Kidney (tissue), 14 donors: ENCODE data around the gene LST1. TPM values are rescaled to one million over a fixed set of nuclear protein-coding genes. Genes with fewer than 3 reads are reported as not detected.

Source experiments
- DNase-seq, 5 donors: peaks; one replicate each; pipeline ENCODE4 v3.0.0-alpha.2; 2013 to 2020
- FAIRE-seq: peaks from 2 replicates; lab custom pipeline; 2012; peaks lifted over from hg19 to GRCh38; lab: Jason Lieb, UNC
- H3K27ac ChIP-seq, 2 donors: one replicate each; pipeline ENCODE4 v1.7.0; 2013; ENCODE audit warnings: low read depth in 2 of 2, low read length in 2 of 2, inconsistent platforms in 1 of 2
- H3K27me3 ChIP-seq: one replicate; pipeline ENCODE4 v1.7.1; 2013; ENCODE audit warnings: low read length, inconsistent platforms; ENCODE audit not compliant: control insufficient read depth, insufficient read depth
- H3K36me3 ChIP-seq, 3 donors: one replicate each; pipeline versions ENCODE4 v1.7.0 to v1.7.1; 2013; ENCODE audit warnings: low read length in 3 of 3, control low read depth in 1 of 3, inconsistent platforms in 1 of 3; ENCODE audit not compliant: insufficient read depth in 3 of 3, control insufficient read depth in 2 of 3
- H3K4me1 ChIP-seq, 3 donors: one replicate each; pipeline versions ENCODE4 v1.7.0 to v1.7.1; 2013; ENCODE audit warnings: low read length in 3 of 3, inconsistent platforms in 1 of 3, low read depth in 1 of 3; ENCODE audit not compliant: control insufficient read depth in 2 of 3, insufficient read depth in 2 of 3
- H3K4me3 ChIP-seq, 3 donors: one replicate each; pipeline versions ENCODE4 v1.7.0 to v1.8.1; 2013; ENCODE audit warnings: low read length in 3 of 3, control low read depth in 1 of 3, inconsistent platforms in 1 of 3
- H3K9ac ChIP-seq, 3 donors: one replicate each; pipeline versions ENCODE4 v1.7.0 to v1.7.1; 2013; ENCODE audit warnings: low read length in 3 of 3, control low read depth in 1 of 3, inconsistent platforms in 1 of 3
- H3K9me3 ChIP-seq, 3 donors: one replicate each; pipeline versions ENCODE4 v1.7.0 to v1.7.1; 2013; ENCODE audit warnings: low read length in 3 of 3, control low read depth in 1 of 3, inconsistent platforms in 1 of 3; ENCODE audit not compliant: control insufficient read depth in 2 of 3, insufficient read depth in 1 of 3
- intact Hi-C: fragments of 100-400 bp; cut with DNase I; formaldehyde crosslinking; loops from one replicate; pipeline ENCODE4 v1.11.1; 2022
- polyA plus RNA-seq: library from polyadenylated mRNA; stranded (reverse); fragments of 350-450 nt; fragmentation: Illumina TruSeq; extraction: RNeasy Lipid Tissue Mini Kit (QIAGEN cat#74804); gene quantifications from one replicate; pipeline ENCODE4 v1.2.3, GENCODE V29; 2014; ENCODE audit warnings: low read depth, low replicate concordance; ENCODE audit not compliant: insufficient read depth
- total RNA-seq: library from RNA; stranded (reverse); fragmentation: NEBNext Ultra II Directional; extraction: Animal tissue kit (Norgen Biotek cat#: 25700); gene quantifications from one replicate; pipeline ENCODE4 v1.2.1, GENCODE V29; 2021
- TF ChIP-seq, protein P1 (sequence below): IDR thresholded peaks from 3 replicates; pipeline ENCODE4 v1.5.1; 2012; ENCODE audit warnings: mild to moderate bottlenecking, moderate library complexity, borderline replicate concordance; ENCODE audit not compliant: insufficient read depth; ENCODE audit errors: extremely low read depth
- donor health status: control.
- donor health status: control.
- donor health status: control.
- donor health status: control.
- donor health status: control.
- donor health status: DM: yes; HTN: yes; CAD: no.
- donor health status: Normal renal cell carcinoma (clear cell type).

LST1 gene
- total and polyA plus RNA-seq, 2 donors from 2014 or later = 14.8 to 31.5 TPM

DNA sequence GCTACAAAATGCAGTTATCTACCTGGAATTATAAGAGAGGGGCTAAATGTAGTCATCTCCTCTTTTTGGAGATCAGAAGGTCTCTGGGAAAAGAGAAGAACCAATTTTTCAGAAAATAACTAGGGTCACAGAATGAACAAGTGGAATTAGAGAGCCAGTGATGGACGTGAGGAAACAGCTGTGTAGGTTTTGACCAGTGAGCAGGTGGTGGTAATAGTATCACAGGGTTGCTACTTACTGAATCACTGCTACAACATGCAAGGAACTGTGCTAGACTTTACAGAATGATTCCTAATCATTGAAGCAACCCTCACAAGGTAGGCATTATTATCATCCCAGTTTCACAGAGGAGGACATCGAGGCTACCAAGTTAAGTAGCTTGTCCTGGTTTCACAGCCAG is 41.4 kb upstream of the LST1 start:
- no peak for DNase-seq
- Histone ChIP-seq H3K27ac (no peak overlapping the region), H3K9ac (no peak overlapping the region), H3K27me3 (no peaks in the 10 kb centered on the region), H3K36me3 (peaks cover 3 to 12% (median 5%) of the 10 kb centered on the region in 3 donors), H3K4me3 (no peak overlapping the region), H3K9me3 (no peaks in the 10 kb centered on the region), H3K4me1 (peaks cover 0 to 24% (median 16%) of the 10 kb centered on the region in 3 donors)
- FAIRE-seq = no peak
- TF ChIP-seq, protein P1, sequence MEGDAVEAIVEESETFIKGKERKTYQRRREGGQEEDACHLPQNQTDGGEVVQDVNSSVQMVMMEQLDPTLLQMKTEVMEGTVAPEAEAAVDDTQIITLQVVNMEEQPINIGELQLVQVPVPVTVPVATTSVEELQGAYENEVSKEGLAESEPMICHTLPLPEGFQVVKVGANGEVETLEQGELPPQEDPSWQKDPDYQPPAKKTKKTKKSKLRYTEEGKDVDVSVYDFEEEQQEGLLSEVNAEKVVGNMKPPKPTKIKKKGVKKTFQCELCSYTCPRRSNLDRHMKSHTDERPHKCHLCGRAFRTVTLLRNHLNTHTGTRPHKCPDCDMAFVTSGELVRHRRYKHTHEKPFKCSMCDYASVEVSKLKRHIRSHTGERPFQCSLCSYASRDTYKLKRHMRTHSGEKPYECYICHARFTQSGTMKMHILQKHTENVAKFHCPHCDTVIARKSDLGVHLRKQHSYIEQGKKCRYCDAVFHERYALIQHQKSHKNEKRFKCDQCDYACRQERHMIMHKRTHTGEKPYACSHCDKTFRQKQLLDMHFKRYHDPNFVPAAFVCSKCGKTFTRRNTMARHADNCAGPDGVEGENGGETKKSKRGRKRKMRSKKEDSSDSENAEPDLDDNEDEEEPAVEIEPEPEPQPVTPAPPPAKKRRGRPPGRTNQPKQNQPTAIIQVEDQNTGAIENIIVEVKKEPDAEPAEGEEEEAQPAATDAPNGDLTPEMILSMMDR = no peak
- intact Hi-C loops = loop anchor here (2.0 kb wide), 1 partner anchor 54 kb away; no protein-coding TSS in a partner anchor

DNA sequence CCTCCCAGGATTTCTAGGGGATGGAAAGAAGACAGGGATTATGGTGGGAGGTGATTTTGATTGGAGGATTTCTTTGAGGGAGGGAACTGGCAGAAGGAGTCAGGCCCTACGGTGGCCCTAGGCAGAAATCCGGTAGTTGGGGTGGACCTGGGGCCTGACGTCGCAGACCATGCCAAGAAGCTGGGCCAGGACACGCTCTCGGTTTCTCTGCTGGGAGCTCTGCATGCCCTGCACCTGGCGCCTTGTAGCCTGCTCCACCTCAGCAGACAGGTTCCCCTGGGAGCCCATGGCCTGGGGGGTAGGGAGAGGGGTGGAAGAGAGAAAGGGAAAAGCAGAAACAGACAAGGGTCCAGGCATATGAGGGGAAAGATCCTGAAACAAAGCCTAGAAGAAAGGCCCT is 40.8 kb upstream of the LST1 start:
- TF ChIP-seq, protein P1 = no peak
- Histone ChIP-seq H3K4me1 (peaks cover 0 to 18% (median 11%) of the 10 kb centered on the region in 3 donors), H3K27me3 (no peaks in the 10 kb centered on the region), H3K36me3 (peaks cover 0 to 6% (median under 1%) of the 10 kb centered on the region in 3 donors), H3K9ac (no peak overlapping the region), H3K9me3 (no peaks in the 10 kb centered on the region), H3K27ac (no peak overlapping the region), H3K4me3 (no peak overlapping the region)
- intact Hi-C loops = loop anchor here (2.0 kb wide), 1 partner anchor 54 kb away; no protein-coding TSS in a partner anchor
- no peak for DNase-seq
- no peak for FAIRE-seq

DNA sequence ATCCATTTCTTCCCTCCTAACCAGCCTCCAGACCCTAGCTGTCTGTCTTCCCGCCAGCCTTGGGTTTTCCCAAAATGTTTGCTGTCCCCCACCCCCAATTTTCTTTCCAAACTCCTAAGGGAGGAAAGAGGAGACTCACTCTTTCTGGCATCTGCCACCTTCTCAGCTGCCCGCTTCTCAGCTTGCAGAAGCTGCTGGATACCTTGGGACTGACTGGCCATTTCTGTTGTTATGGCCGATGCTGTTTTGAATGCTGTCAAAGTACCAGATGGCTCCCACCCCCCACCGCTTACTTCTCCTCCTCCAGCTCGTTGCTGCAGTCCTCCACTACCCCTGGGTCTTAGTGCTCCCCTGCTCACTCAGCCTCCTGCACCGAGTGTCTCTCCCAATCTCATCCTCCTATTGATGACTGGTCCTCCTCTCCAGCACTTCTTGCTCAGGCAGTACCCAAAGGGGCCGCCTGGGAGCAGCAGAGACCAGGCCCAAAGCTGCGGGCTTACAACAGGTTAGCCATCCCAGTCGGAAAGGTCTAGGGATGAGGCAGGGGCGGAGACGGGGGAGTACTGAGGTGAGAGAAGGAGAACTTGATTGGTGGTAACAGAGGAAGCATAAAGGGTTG is 39.6 kb upstream of the LST1 start, which contains the start of gene ATP6V1G2:
Gene ATP6V1G2, minus strand, starts transcription at position 270 of the 619 bp plus-strand sequence. Its CDS starts 49 bp downstream, at position 221.
- TF ChIP-seq, protein P1 = peak; percentile 99
- intact Hi-C loops = no loop called here
- no peaks in the 10 kb centered on the region for H3K27me3 ChIP-seq
- peak; percentile 93 to 96 (median 94) for DNase-seq
- peak within 1 kb of the TSS; percentile 11 to 87 (median 71) for H3K9ac ChIP-seq
- no peaks in the 10 kb centered on the region for H3K9me3 ChIP-seq
- peak within 1 kb of the TSS; percentile 73 to 90 for H3K27ac ChIP-seq
- no peak for FAIRE-seq
- peak within 1 kb of the TSS; percentile 64 to 89 (median 76) for H3K4me3 ChIP-seq
- H3K4me1 ChIP-seq = peaks cover 0 to 14% (median 10%) of the 10 kb centered on the region in 3 donors
- peaks cover 0 to 10% (median 5%) of the 10 kb centered on the region in 3 donors for H3K36me3 ChIP-seq
